ENCODE measurements around the gene LHX6. TPM values are rescaled to one million over a fixed set of nuclear protein-coding genes. Genes with fewer than 3 reads are reported as not detected.
A peak's percentile ranks its signal among the peaks of the same experiment; 100 is the strongest.

Gene LHX6
- polyA plus RNA-seq, 1 experiment: not detected

GRCh38 chr9:122268041-122268814, 39.5 kb upstream of the LHX6 start:
- CTCF ChIA-PET: interaction anchor here (1.0 kb wide), 1 partner anchor 145 kb away, joined by 3 read pairs; no protein-coding TSS in a partner anchor
- H3K4me3 ChIP-seq (ENCODE audit: low read depth, low read length): no peak overlapping the region
- TF ChIP-seq CTCF (IDR thresholded peaks at IDR 0.05; ENCODE audit: low read depth, low read length): no peak
- DNase-seq (ENCODE audit: low read depth, low spot score): no peak
- no peak overlapping the region for H3K27ac ChIP-seq (ENCODE audit: low read depth, low read length)
- H3K27me3 ChIP-seq (ENCODE audit: control insufficient read depth, insufficient read depth, low read length): no peaks in the 10 kb centered on the region
- H3K9me3 ChIP-seq (ENCODE audit: control insufficient read depth, insufficient read depth, low read length): no peaks in the 10 kb centered on the region; the same call in 1 of the 2 replicates
- POLR2A ChIA-PET: no interaction called here

GRCh38 chr9:122265149-122265915, 36.6 kb upstream of the LHX6 start:
- H3K27ac ChIP-seq (ENCODE audit: low read depth, low read length): peak overlapping the region; percentile 86
- H3K27me3 ChIP-seq (ENCODE audit: control insufficient read depth, insufficient read depth, low read length): no peaks in the 10 kb centered on the region
- ChIA-PET POLR2A (interaction anchor here (0.9 to 1.5 kb wide), 3 partner anchors 38 to 118 kb away, joined by 3 to 14 read pairs (median 4); no protein-coding TSS in a partner anchor), CTCF (interaction anchor here (0.6 to 3.3 kb wide), 7 partner anchors 35 to 166 kb away, joined by 3 to 11 read pairs (median 4); no protein-coding TSS in a partner anchor)
- H3K9me3 ChIP-seq (ENCODE audit: control insufficient read depth, insufficient read depth, low read length): no peaks in the 10 kb centered on the region; the same call in 1 of the 2 replicates
- no peak for DNase-seq (ENCODE audit: low read depth, low spot score)
- H3K4me3 ChIP-seq (ENCODE audit: low read depth, low read length): peak overlapping the region; percentile 97
- no peak for TF ChIP-seq CTCF (IDR thresholded peaks at IDR 0.05; ENCODE audit: low read depth, low read length)

- Histone ChIP-seq H3K9me3 (ENCODE audit: control insufficient read depth, insufficient read depth, low read length) (no peaks in the 10 kb centered on the region; the same call in 1 of the 2 replicates), H3K4me3 (ENCODE audit: low read depth, low read length) (peak within 1 kb of the TSS; percentile 97), H3K27ac (ENCODE audit: low read depth, low read length) (peak within 1 kb of the TSS; percentile 86), H3K27me3 (ENCODE audit: control insufficient read depth, insufficient read depth, low read length) (no peaks in the 10 kb centered on the region)
- ChIA-PET POLR2A (interaction anchor here (0.5 to 1.5 kb wide), 5 partner anchors 25 to 727 kb away, joined by 3 to 14 read pairs (median 4); no protein-coding TSS in a partner anchor), CTCF (interaction anchor here (0.6 to 3.3 kb wide), 9 partner anchors 35 to 201 kb away, joined by 3 to 11 read pairs (median 3); no protein-coding TSS in a partner anchor)
- no peak for TF ChIP-seq CTCF (IDR thresholded peaks at IDR 0.05; ENCODE audit: low read depth, low read length)
- DNase-seq (ENCODE audit: low read depth, low spot score): peak; percentile 65
These were observed 35.8 kb upstream of the LHX6 start, which contains the start of the genes MRRF and RBM18 for GRCh38 chr9:122264360-122265148. Gene MRRF (plus strand): TSS chr9:122264882. CDS start chr9:122270892, 6,010 bp downstream. Gene RBM18 (minus strand): TSS chr9:122264840. CDS start chr9:122261492, 3,348 bp downstream.

- no peak for TF ChIP-seq CTCF (IDR thresholded peaks at IDR 0.05; ENCODE audit: low read depth, low read length)
- no peaks in the 10 kb centered on the region for H3K27me3 ChIP-seq (ENCODE audit: control insufficient read depth, insufficient read depth, low read length)
- DNase-seq (ENCODE audit: low read depth, low spot score): no peak
- peak overlapping the region; percentile 97 for H3K4me3 ChIP-seq (ENCODE audit: low read depth, low read length)
- H3K9me3 ChIP-seq (ENCODE audit: control insufficient read depth, insufficient read depth, low read length): no peaks in the 10 kb centered on the region; the same call in 1 of the 2 replicates
- CTCF ChIA-PET: interaction anchor here (0.8 to 3.3 kb wide), 6 partner anchors 87 to 202 kb away, joined by 3 to 11 read pairs (median 4); no protein-coding TSS in a partner anchor
- peak overlapping the region; percentile 86 for H3K27ac ChIP-seq (ENCODE audit: low read depth, low read length)
- POLR2A ChIA-PET: interaction anchor here (0.5 to 1.5 kb wide), 3 partner anchors 40 to 727 kb away, joined by 4 to 14 read pairs (median 7); no protein-coding TSS in a partner anchor
These were observed 35.1 kb upstream of the LHX6 start for GRCh38 chr9:122263699-122264349.
